Measurements from ENCODE around the gene DNAJB6.

The DNAJB6 gene

GRCh38 chr7:157429680-157430224, 92.9 kb downstream of the DNAJB6 start:
- DNase-seq (ENCODE audit: low read depth), result no peak

- DNase-seq (ENCODE audit: low read depth), result no peak
These were observed 93.9 kb downstream of the DNAJB6 start for GRCh38 chr7:157430721-157431120.

- no peak for DNase-seq (ENCODE audit: low read depth)
These were observed 94.6 kb downstream of the DNAJB6 start for GRCh38 chr7:157431173-157431950.

GRCh38 chr7:157431951-157432540, 95.2 kb downstream of the DNAJB6 start:
- DNase-seq (ENCODE audit: low read depth), result no peak

- DNase-seq (ENCODE audit: low read depth), result peak; percentile 52
These were observed 95.7 kb downstream of the DNAJB6 start for GRCh38 chr7:157432541-157432956.

- DNase-seq (ENCODE audit: low read depth), result no peak
These were observed 96.3 kb downstream of the DNAJB6 start for GRCh38 chr7:157432957-157433576.

- DNase-seq (ENCODE audit: low read depth), result no peak
These were observed 96.8 kb downstream of the DNAJB6 start for GRCh38 chr7:157433628-157434027.

GRCh38 chr7:157434231-157434630, 97.4 kb downstream of the DNAJB6 start:
- DNase-seq (ENCODE audit: low read depth), result no peak

GRCh38 chr7:157434701-157435100, 97.9 kb downstream of the DNAJB6 start:
- no peak for DNase-seq (ENCODE audit: low read depth)

GRCh38 chr7:157436076-157436475, 99.3 kb downstream of the DNAJB6 start:
- no peak for DNase-seq (ENCODE audit: low read depth)

- no peak for DNase-seq (ENCODE audit: low read depth)
These were observed 100.1 kb downstream of the DNAJB6 start for GRCh38 chr7:157436763-157437480.

- DNase-seq (ENCODE audit: low read depth), result no peak
These were observed 100.8 kb downstream of the DNAJB6 start for GRCh38 chr7:157437519-157438061.

- DNase-seq (ENCODE audit: low read depth), result no peak
These were observed 101.6 kb downstream of the DNAJB6 start for GRCh38 chr7:157438121-157439025.

- no peak for DNase-seq (ENCODE audit: low read depth)
These were observed 102.3 kb downstream of the DNAJB6 start for GRCh38 chr7:157439149-157439548.

- DNase-seq (ENCODE audit: low read depth), result no peak
These were observed 103.0 kb downstream of the DNAJB6 start for GRCh38 chr7:157439761-157440160.

GRCh38 chr7:157440346-157441022, 103.7 kb downstream of the DNAJB6 start:
- no peak for DNase-seq (ENCODE audit: low read depth)

- no peak for DNase-seq (ENCODE audit: low read depth)
These were observed 104.2 kb downstream of the DNAJB6 start for GRCh38 chr7:157441023-157441399.

GRCh38 chr7:157442456-157442855, 105.7 kb downstream of the DNAJB6 start:
- no peak for DNase-seq (ENCODE audit: low read depth)

- DNase-seq (ENCODE audit: low read depth), result no peak
These were observed 106.4 kb downstream of the DNAJB6 start for GRCh38 chr7:157442993-157443831.
